HepG2 (cell line): ENCODE data around the gene PEX11G. TPM values are rescaled to one million over a fixed set of nuclear protein-coding genes. Genes with fewer than 3 reads are reported as not detected.

ENCODE experiments used
- ATAC-seq: fragments of 200-7000 bp; cut with Tn5 transposase; 3 replicates; pipeline ENCODE4 v1.9.1; 2020; ENCODE audit warnings: mild to moderate bottlenecking, moderate library complexity
- BruUV-seq: library from RNA; stranded (reverse); fragments of 400-500 nt; replicated peaks from 2 replicates; lab custom pipeline; 2021; lab: Mats Ljungman, UMichigan
- CTCF ChIA-PET: fragments of 300-600 bp; formaldehyde crosslinking; extraction: SDS; loops from one replicate; lab custom pipeline; 2021; ENCODE audit warnings: low total read pairs, inconsistent platforms, low intra/inter-chr PET ratio; lab: Yijun Ruan, JAX
- POLR2A ChIA-PET: fragments of 350-600 bp; sonication (Branson Sonifier 250); formaldehyde crosslinking; loops from one replicate; lab custom pipeline; 2020; ENCODE audit warnings: antibody characterized with exemption, inconsistent platforms; lab: Yijun Ruan, JAX
- DNase-seq: peaks from one replicate; pipeline ENCODE4 v3.0.0-alpha.2; 2015; ENCODE audit warnings: low spot score
- FAIRE-seq: peaks from 3 replicates; lab custom pipeline; 2011; peaks lifted over from hg19 to GRCh38; lab: Jason Lieb, UNC
- H2AFZ ChIP-seq: one replicate; pipeline ENCODE4 v1.6.1; 2011; ENCODE audit warnings: low read length, inconsistent platforms
- H3K27ac ChIP-seq: fragments of 300-600 bp; 3 replicates; pipeline ENCODE4 v1.8.0; 2011; ENCODE audit warnings: mixed run types, mild to moderate bottlenecking, mixed read lengths, low read length, inconsistent platforms; ENCODE audit not compliant: insufficient read depth; ENCODE audit errors: extremely low read length
- H3K27me3 ChIP-seq, 2 experiments: fragments of 200-600 bp in 1 of 2; 2 replicates in 1 of 2; 3 replicates in 1 of 2; pipeline versions ENCODE4 v1.6.0 to v1.8.0; 2011; ENCODE audit warnings: low read length in 2 of 2, mild to moderate bottlenecking in 2 of 2, moderate library complexity in 2 of 2, inconsistent platforms in 1 of 2; ENCODE audit not compliant: insufficient read depth in 2 of 2, control insufficient read depth in 1 of 2
- H3K36me3 ChIP-seq, 2 experiments: fragments of 200-600 bp in 1 of 2; replicated peaks in 1 of 2; 2 replicates in 1 of 2; 3 replicates in 1 of 2; pipeline versions ENCODE4 v1.5.1 to v1.8.0; 2011; ENCODE audit warnings: low read length in 2 of 2, inconsistent platforms in 1 of 2; ENCODE audit not compliant: insufficient read depth in 2 of 2, control insufficient read depth in 1 of 2
- H3K4me1 ChIP-seq: 2 replicates; pipeline ENCODE4 v1.5.1; 2012; ENCODE audit warnings: low read length, inconsistent platforms; ENCODE audit not compliant: insufficient read depth
- H3K4me2 ChIP-seq: 2 replicates; pipeline ENCODE4 v1.6.0; 2011; ENCODE audit warnings: low read depth, low read length, inconsistent platforms
- H3K4me3 ChIP-seq, 3 experiments: fragments of 200-600 bp in 1 of 3; sonication (generic), shearing (Covaris generic) in 1 of 3; replicated peaks in 1 of 3; 2 replicates each; pipeline ENCODE4 v1.5.1; 2011 to 2016; ENCODE audit warnings: low read length in 3 of 3, inconsistent platforms in 2 of 3, low read depth in 2 of 3, mild to moderate bottlenecking in 2 of 3, control low read depth in 1 of 3, mixed read lengths in 1 of 3; ENCODE audit not compliant: insufficient read depth in 1 of 3
- H3K79me2 ChIP-seq: one replicate; pipeline ENCODE4 v1.6.1; 2011; ENCODE audit warnings: low read length, inconsistent platforms; ENCODE audit not compliant: insufficient read depth
- H3K9ac ChIP-seq: 2 replicates; pipeline ENCODE4 v1.6.0; 2011; ENCODE audit warnings: mild to moderate bottlenecking, low read depth, low read length, inconsistent platforms; ENCODE audit not compliant: insufficient read depth
- H3K9me3 ChIP-seq: 2 replicates; pipeline ENCODE4 v1.5.1; 2012; ENCODE audit warnings: mild to moderate bottlenecking, low read length
- H4K20me1 ChIP-seq: 2 replicates; pipeline ENCODE4 v1.6.0; 2011; ENCODE audit warnings: inconsistent platforms, mild to moderate bottlenecking, low read length, moderate library complexity; ENCODE audit not compliant: insufficient read depth
- ARID4A ChIP-seq: sonication (generic); formaldehyde crosslinking; IDR thresholded peaks from 2 replicates; pipeline ENCODE4 v1.5.0; 2020; ENCODE audit warnings: mild to moderate bottlenecking, missing genetic modification reagents, borderline replicate concordance
- KMT2A ChIP-seq: sonication (generic); formaldehyde crosslinking; IDR thresholded peaks from 2 replicates; pipeline ENCODE4 v1.4.0; 2020; ENCODE audit warnings: missing genetic modification reagents
- MAX ChIP-seq: IDR thresholded peaks from 2 replicates; pipeline ENCODE4 v1.6.1; 2012; ENCODE audit warnings: inconsistent platforms
- MXI1 ChIP-seq: IDR thresholded peaks from 3 replicates; pipeline ENCODE4 v1.6.1; 2012; ENCODE audit warnings: low read depth, low read length, inconsistent platforms, borderline replicate concordance
- REST ChIP-seq, 2 experiments: IDR thresholded peaks; 2 replicates each; pipeline ENCODE4 v1.6.1; 2011 to 2012; ENCODE audit warnings: low read length in 2 of 2, borderline replicate concordance in 1 of 2, low read depth in 1 of 2, mild to moderate bottlenecking in 1 of 2, moderate library complexity in 1 of 2
- SALL1 ChIP-seq: sonication (generic); formaldehyde crosslinking; IDR thresholded peaks from 2 replicates; pipeline ENCODE4 v1.8.0; 2022; ENCODE audit warnings: mild to moderate bottlenecking, missing genetic modification reagents
- SAP130 ChIP-seq: IDR thresholded peaks from 2 replicates; pipeline ENCODE4 v1.6.1; 2016; ENCODE audit warnings: low read depth
- ZFP36 ChIP-seq: fragments of 150-350 bp; IDR thresholded peaks from 2 replicates; pipeline ENCODE4 v1.6.1; 2018; ENCODE audit warnings: borderline replicate concordance, low read length, low read depth; ENCODE audit not compliant: partially characterized antibody
- ZNF124 ChIP-seq: sonication (generic); formaldehyde crosslinking; IDR thresholded peaks from 2 replicates; pipeline ENCODE4 v1.4.0; 2020; ENCODE audit warnings: missing genetic modification reagents
- ZNF687 ChIP-seq: sonication (generic); formaldehyde crosslinking; IDR thresholded peaks from 2 replicates; pipeline ENCODE4 v1.5.1; 2020; ENCODE audit warnings: mild to moderate bottlenecking, missing genetic modification reagents, moderate library complexity
- WGBS: methylation state at CpG from one replicate; pipeline ENCODE4 v1.1.6; 2017; ENCODE audit warnings: low lambda C conversion rate; 5-methylcytosine and 5-hydroxymethylcytosine counted together
- in situ Hi-C: cut with HindIII; loops from 2 replicates; pipeline ENCODE4 v1.10.0; 2017; ENCODE audit warnings: low pct_unique_long_range_greater_than_20kb; ENCODE audit not compliant: extremely low pct_ligation_motif_present
- intact Hi-C: fragments of 100-400 bp; cut with micrococcal nuclease; formaldehyde crosslinking; loops from one replicate; pipeline ENCODE4 v1.10.0; 2022; ENCODE audit not compliant: unreplicated experiment
- polyA plus RNA-seq, 8 experiments: library from polyadenylated mRNA; depleted of rRNA in 3 of 8; stranded (reverse) in 7 of 8; unstranded in 1 of 8; fragments of >200 nt; fragmentation: Illumina TruSeq in 4 of 8; extraction: Trizol in 4 of 8; gene quantifications; 2 replicates each; pipeline versions ENCODE4 v1.2.1 to v1.2.3, GENCODE V29; 2011 to 2016; ENCODE audit warnings: low read depth in 4 of 8, missing spikeins in 1 of 8, mixed read lengths in 1 of 8; ENCODE audit not compliant: insufficient read depth in 1 of 8
- total RNA-seq, 5 experiments: library from RNA; depleted of rRNA; stranded (reverse); fragments of >200 nt; fragmentation: Illumina TruSeq; extraction: Trizol; gene quantifications; 2 replicates each; pipeline ENCODE4 v1.2.3, GENCODE V29; 2016; ENCODE audit warnings: low read depth in 1 of 5

Gene PEX11G
- total and polyA plus RNA-seq, 2 of the 13 experiments (the other 11 are each of a cell fraction or from before 2014, with no cell fraction given), result not detected

- POLR2A ChIA-PET, result interaction anchor here (0.8 to 1.7 kb wide), 7 partner anchors 9 to 438 kb away, joined by 3 to 14 read pairs (median 3); partner anchors contain the start of genes MCOLN1 and ZNF358
- no TSS peak for BruUV-seq
- WGBS, result 26% methylated on average over 7 of the region's 33 CpGs
- no peak overlapping the region for H3K9ac ChIP-seq
- peaks cover 8% of the 10 kb centered on the region for H3K4me1 ChIP-seq
- H3K4me2 ChIP-seq, result peak overlapping the region; percentile 69
- H4K20me1 ChIP-seq, result no peaks in the 10 kb centered on the region
- no peaks in the 10 kb centered on the region for H3K79me2 ChIP-seq
- DNase-seq, result no peak
- peaks cover 0 to under 1% of the 10 kb centered on the region in 2 experiments; a peak in 1 of 5 replicates for H3K27me3 ChIP-seq
- no peak for FAIRE-seq
- no peaks in the 10 kb centered on the region for H3K9me3 ChIP-seq
- CTCF ChIA-PET, result no interaction called here
- in situ Hi-C loops (no loop called here), intact Hi-C loops (no loop called here)
- no peak overlapping the region for H2AFZ ChIP-seq
- H3K36me3 ChIP-seq, result no peaks in the 10 kb centered on the region
- peak; percentile 31 for ATAC-seq
- no peak overlapping the region for H3K27ac ChIP-seq
- H3K4me3 ChIP-seq, result peak overlapping the region in 2 of 3 experiments; percentile 2 to 48; a peak in 1 of 6 replicates
- 0 out of 3 replicates have a peak, but pooled peaks have one; percentile 13 for TF ChIP-seq MXI1
- TF ChIP-seq ARID4A, result peak; percentile 44; the same call in 1 of the 2 replicates
- no peak for TF ChIP-seq KMT2A (CRISPR knock-in tag)
- TF ChIP-seq ZFP36, result no peak
- TF ChIP-seq MAX, result peak; percentile 54; the same call in 1 of the 2 replicates
- TF ChIP-seq REST (IDR thresholded peaks at IDR 0.05; ENCODE audit: borderline replicate concordance in 1 of 2, low read depth in 1 of 2, low read length in 2 of 2), result peak; percentile 46 to 88
- TF ChIP-seq SALL1 (CRISPR knock-in tag), result peak; percentile 15; the same call in 1 of the 2 replicates
- TF ChIP-seq SAP130 (CRISPR knock-in tag), result peak; percentile 18; the same call in 1 of the 2 replicates
- peak; percentile 56; the same call in 1 of the 2 replicates for TF ChIP-seq ZNF687 (CRISPR knock-in tag)
- TF ChIP-seq ZNF124 (CRISPR knock-in tag), result no peak
Measured at GRCh38 chr19:7505682-7506384, 17.0 kb upstream of the PEX11G start.
